Spleen (tissue), 11 donors: ENCODE results near the gene ADPGK. TPM values are rescaled to one million over a fixed set of nuclear protein-coding genes. Genes with fewer than 3 reads are reported as not detected.

Source experiments
- DNase-seq: peaks from one replicate; pipeline ENCODE4 v3.0.0-alpha.2; 2020
- H3K27ac ChIP-seq, 8 donors: fragments of 200-600 bp; sonication (generic) in 7 of 8; 1 replicate in 4 of 8; 2 replicates in 4 of 8; pipeline versions ENCODE4 v1.5.0 to v1.8.0; 2016 to 2021; ENCODE audit warnings: inconsistent platforms in 4 of 8, mild to moderate bottlenecking in 4 of 8, moderate library complexity in 1 of 8
- H3K27me3 ChIP-seq, 7 donors: fragments of 200-600 bp; sonication (generic) in 6 of 7; replicated peaks in 1 of 7; 1 replicate in 4 of 7; 2 replicates in 3 of 7; pipeline versions ENCODE4 v1.5.0 to v1.8.0; 2016 to 2021; ENCODE audit warnings: inconsistent platforms in 3 of 7, mild to moderate bottlenecking in 1 of 7
- H3K36me3 ChIP-seq, 6 donors: fragments of 200-600 bp; sonication (generic) in 5 of 6; 1 replicate in 4 of 6; 2 replicates in 2 of 6; pipeline versions ENCODE4 v1.5.0 to v1.8.0; 2016 to 2021; ENCODE audit warnings: inconsistent platforms in 2 of 6
- H3K4me1 ChIP-seq, 6 donors: fragments of 200-600 bp; sonication (generic) in 5 of 6; 1 replicate in 3 of 6; 2 replicates in 3 of 6; pipeline versions ENCODE4 v1.5.0 to v1.8.0; 2016 to 2021; ENCODE audit warnings: inconsistent platforms in 3 of 6
- H3K4me3 ChIP-seq, 8 donors: fragments of 200-600 bp; sonication (generic) in 7 of 8; 1 replicate in 4 of 8; 2 replicates in 4 of 8; pipeline versions ENCODE4 v1.5.0 to v1.8.0; 2016 to 2021; ENCODE audit warnings: inconsistent platforms in 4 of 8, mild to moderate bottlenecking in 4 of 8, moderate library complexity in 2 of 8
- H3K9me3 ChIP-seq, 8 donors: fragments of 200-600 bp; sonication (generic) in 7 of 8; 1 replicate in 4 of 8; 2 replicates in 4 of 8; pipeline versions ENCODE4 v1.5.0 to v1.8.0; 2016 to 2021; ENCODE audit warnings: inconsistent platforms in 4 of 8
- CTCF ChIP-seq, 11 experiments: fragments of 200-600 bp in 7 of 11; fragments of 450-650 bp in 4 of 11; sonication (generic) in 4 of 11; IDR thresholded peaks in 8 of 11; conservative IDR thresholded peaks in 3 of 11; 1 replicate in 7 of 11; 2 replicates in 4 of 11; pipeline versions ENCODE4 v1.4.0 to v1.8.0; 2016 to 2021; ENCODE audit warnings: antibody characterized with exemption in 11 of 11, inconsistent platforms in 4 of 11, mild to moderate bottlenecking in 1 of 11
- POLR2A ChIP-seq, 3 donors: fragments of 450-650 bp; IDR thresholded peaks; one replicate each; pipeline ENCODE4 v1.5.1; 2017; ENCODE audit warnings: antibody characterized with exemption in 3 of 3, mild to moderate bottlenecking in 1 of 3
- POLR2AphosphoS5 ChIP-seq, 3 donors: sonication (generic); formaldehyde crosslinking; IDR thresholded peaks; one replicate each; pipeline ENCODE4 v1.5.1; 2017; ENCODE audit warnings: antibody characterized with exemption in 3 of 3
- WGBS, 5 donors: extraction: QIAGEN DNeasy Blood & Tissue Kit in 3 of 5; methylation state at CpG; one replicate each; pipeline versions ENCODE4 v1.1.5 to v1.1.7; 2013 to 2018; 5-methylcytosine and 5-hydroxymethylcytosine counted together
- intact Hi-C: fragments of 100-400 bp; cut with DNase I; formaldehyde crosslinking; loops from one replicate; pipeline ENCODE4 v1.15.0; 2023; ENCODE audit warnings: low total_unique reads
- polyA plus RNA-seq, 3 donors: library from polyadenylated mRNA; stranded (reverse); fragments of 200-250 nt; gene quantifications; one replicate each; pipeline ENCODE4 v1.2.1, GENCODE V29; 2013
- total RNA-seq, 7 donors: library from RNA; depleted of rRNA in 3 of 7; stranded (reverse); fragments of >200 nt in 3 of 7; fragmentation: NEBNext Ultra II Directional in 4 of 7; extraction: Animal tissue kit (Norgen Biotek cat#: 25700) in 4 of 7; gene quantifications; one replicate each; pipeline versions ENCODE4 v1.1.0 to v1.2.1, GENCODE V29; 2016 to 2021
- donor health status: healthy with polysubstance abuse.
- donor health status: DM: no; HTN: no; CAD: no; lungs with moderate emphysema.
- donor health status: DM: no; HTN: no; CAD: no.
- donor health status: Bipolar disorder and iron deficiency.
- donor health status: healthy.
- donor health status: DM: no; HTN: no; CAD: no.
- donor health status: DM: yes; HTN: yes; CAD: no.

The ADPGK gene
- total and polyA plus RNA-seq, 10 donors = 65.4 to 119 (median 100) TPM

DNA sequence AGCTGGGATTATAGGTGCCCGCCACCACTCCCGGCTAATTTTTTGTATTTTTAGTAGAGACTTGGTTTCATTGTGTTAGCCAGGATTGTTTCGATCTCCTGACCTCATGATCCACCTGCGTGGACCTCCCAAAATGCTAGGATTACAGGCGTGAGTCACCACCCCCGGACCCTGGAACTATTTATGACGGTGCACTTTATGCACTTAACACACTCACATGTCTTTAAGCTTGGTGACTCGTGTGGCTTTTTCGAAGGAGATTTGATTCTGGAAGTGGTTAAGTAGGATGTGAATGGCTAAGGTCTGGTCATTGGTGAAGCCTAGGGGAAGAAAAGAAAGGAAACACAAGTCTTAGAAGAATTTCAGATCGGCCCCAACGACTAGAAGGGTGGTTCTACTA, 77.3 kb downstream of the ADPGK start:
- intact Hi-C loops = loop anchor here (10.0 kb wide), 1 partner anchor 111 kb away; no protein-coding TSS in a partner anchor
- Histone ChIP-seq H3K9me3 (no peaks in the 10 kb centered on the region), H3K4me1 (no peaks in the 10 kb centered on the region), H3K27ac (no peak overlapping the region), H3K27me3 (no peaks in the 10 kb centered on the region), H3K4me3 (no peak overlapping the region), H3K36me3 (peaks cover 0 to 16% (median 2%) of the 10 kb centered on the region in 6 donors)
- 91 to 96% (median 94%) methylated on average over 11 of the region's 11 CpGs for WGBS, 5 donors
- DNase-seq = no peak
- TF ChIP-seq POLR2AphosphoS5 (IDR thresholded peaks at IDR 0.05) (no peak), POLR2A (IDR thresholded peaks at IDR 0.05) (no peak), CTCF (IDR thresholded peaks at IDR 0.05 in 8 of 11, conservative IDR thresholded peaks at IDR 0.05 in 3 of 11) (no peak)

Other genes with a start within 250 kb of the ADPGK start
- not detected for gene GOLGA6B, start 129.1 kb downstream of the ADPGK start, total RNA-seq
- not detected for gene GOLGA6B, start 129.1 kb downstream of the ADPGK start, polyA plus RNA-seq
- gene HIGD2B, start 97.6 kb downstream of the ADPGK start, total RNA-seq = not detected
- not detected for gene HIGD2B, start 97.6 kb downstream of the ADPGK start, polyA plus RNA-seq
- gene BBS4, start 97.6 kb downstream of the ADPGK start, total RNA-seq = 10 to 100 TPM in 6 of 7 donors, 1 to 10 TPM in 1; 9.3 to 20.7 (median 16.6) TPM
- gene BBS4, start 97.6 kb downstream of the ADPGK start, polyA plus RNA-seq = 1 to 10 TPM; 7.5 to 9.4 (median 8.2) TPM